PC-3 (cell line): Measurements from ENCODE around the gene BICDL2.
"Not testable (repeated sequence)": the region's sequence is repeated elsewhere in the genome, so short reads cannot be mapped to it uniquely, and the experiment has no call there.

Experiments used
- CTCF ChIP-seq: fragments of 300-600 bp; sonication (generic); conservative IDR thresholded peaks from 2 replicates; pipeline ENCODE4 v1.5.1; 2017; ENCODE audit warnings: antibody characterized with exemption, low read depth, mild to moderate bottlenecking, low read length
- EZH2phosphoT487 ChIP-seq: fragments of 300-600 bp; sonication (generic); IDR thresholded peaks from 2 replicates; pipeline ENCODE4 v1.6.1; 2018; ENCODE audit warnings: mild to moderate bottlenecking, antibody characterized with exemption, low read length, borderline replicate concordance

DNA sequence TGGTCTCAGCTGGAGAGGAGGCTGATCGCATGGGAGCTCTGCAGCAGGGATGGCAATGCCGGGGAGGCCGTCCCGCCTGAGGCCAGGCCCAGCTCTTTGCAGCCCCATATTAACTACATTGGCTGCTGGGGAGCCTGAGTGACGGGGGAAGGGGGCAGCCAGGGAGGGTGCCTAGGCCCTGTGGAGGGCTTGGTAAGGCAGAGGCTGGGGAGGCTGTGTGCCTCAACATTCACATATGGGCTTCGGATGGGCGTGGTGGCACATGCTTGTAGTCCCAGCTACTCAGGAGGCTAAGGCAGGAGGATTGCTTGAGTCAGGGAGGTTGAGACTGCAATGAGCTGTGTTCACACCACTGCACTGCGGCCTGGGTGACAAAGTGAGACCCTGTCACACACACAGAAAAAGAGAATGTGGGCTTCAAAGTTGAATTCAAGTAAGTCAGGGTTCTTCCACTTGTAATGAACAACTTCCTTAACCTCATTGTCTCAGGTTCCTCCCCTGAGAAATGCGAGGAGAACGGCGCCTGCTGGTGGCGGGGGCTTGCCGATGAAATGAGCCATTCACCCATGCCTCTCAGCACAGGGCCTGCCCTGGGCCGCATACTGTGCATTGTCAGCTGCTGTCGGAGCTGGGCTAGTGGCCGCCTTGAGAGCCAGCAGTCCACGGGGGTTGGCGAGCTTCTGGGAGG lies 36.0 kb upstream of the BICDL2 start:
- TF ChIP-seq EZH2phosphoT487, CTCF: not testable (repeated sequence)
